Loucy (cell line): ENCODE results near the gene TP63.

ENCODE experiments used
- H2AFZ ChIP-seq: fragments of 200-600 bp; sonication (generic); 2 replicates; pipeline ENCODE4 v1.6.0; 2016; ENCODE audit warnings: antibody characterized with exemption, mild to moderate bottlenecking, low read length, moderate library complexity
- H3F3A ChIP-seq: fragments of 200-600 bp; 2 replicates; pipeline ENCODE4 v1.6.0; 2016; ENCODE audit warnings: antibody characterized with exemption, low read depth, mild to moderate bottlenecking
- H3K27me3 ChIP-seq: fragments of 200-600 bp; sonication (generic); 2 replicates; pipeline ENCODE4 v1.6.1; 2014; ENCODE audit warnings: low read length, mild to moderate bottlenecking; ENCODE audit not compliant: insufficient read depth, poor library complexity, severe bottlenecking
- H3K36me3 ChIP-seq: fragments of 200-600 bp; sonication (generic); 2 replicates; pipeline ENCODE4 v1.6.1; 2016; ENCODE audit warnings: low read length; ENCODE audit not compliant: insufficient read depth
- H3K4me1 ChIP-seq: fragments of 200-600 bp; sonication (generic); 2 replicates; pipeline ENCODE4 v1.5.1; 2014; ENCODE audit warnings: low read length, mild to moderate bottlenecking; ENCODE audit not compliant: insufficient read depth, poor library complexity, severe bottlenecking
- H3K4me2 ChIP-seq: fragments of 200-600 bp; sonication (generic); 2 replicates; pipeline ENCODE4 v1.6.0; 2014; ENCODE audit warnings: antibody characterized with exemption, low read length, low read depth, mild to moderate bottlenecking; ENCODE audit not compliant: poor library complexity, severe bottlenecking
- H3K4me3 ChIP-seq: fragments of 200-600 bp; sonication (generic); 2 replicates; pipeline ENCODE4 v1.5.1; 2014; ENCODE audit warnings: low read length, mild to moderate bottlenecking, mixed read lengths; ENCODE audit not compliant: poor library complexity, severe bottlenecking
- H3K79me2 ChIP-seq: fragments of 200-600 bp; sonication (generic); 2 replicates; pipeline ENCODE4 v1.6.1; 2014; ENCODE audit warnings: low read length; ENCODE audit not compliant: insufficient read depth
- H3K9ac ChIP-seq: fragments of 200-600 bp; sonication (generic); 2 replicates; pipeline ENCODE4 v1.6.0; 2014; ENCODE audit warnings: mild to moderate bottlenecking, low read depth, low read length, moderate library complexity; ENCODE audit not compliant: poor library complexity, severe bottlenecking
- H3K9me2 ChIP-seq: fragments of 200-600 bp; sonication (generic); replicated peaks from 2 replicates; pipeline ENCODE4 v1.6.1; 2016; ENCODE audit warnings: low read depth, low read length, mixed read lengths
- H3K9me3 ChIP-seq: fragments of 200-600 bp; sonication (generic); 2 replicates; pipeline ENCODE4 v1.6.1; 2014; ENCODE audit warnings: mild to moderate bottlenecking, antibody characterized with exemption, low read length, low read depth; ENCODE audit not compliant: insufficient read depth
- H4K20me1 ChIP-seq: fragments of 200-600 bp; sonication (generic); 2 replicates; pipeline ENCODE4 v1.6.0; 2014; ENCODE audit warnings: antibody characterized with exemption, low read length, mild to moderate bottlenecking; ENCODE audit not compliant: insufficient read depth, poor library complexity, severe bottlenecking
- EZH2phosphoT487 ChIP-seq: fragments of 200-600 bp; IDR thresholded peaks from 2 replicates; pipeline ENCODE4 v1.6.1; 2018; ENCODE audit warnings: antibody characterized with exemption, mild to moderate bottlenecking, moderate library complexity, borderline replicate concordance
- TF ChIP-seq, protein P1 (sequence below): fragments of 200-600 bp; sonication (generic); conservative IDR thresholded peaks from 2 replicates; pipeline ENCODE4 v1.5.1; 2014; ENCODE audit warnings: mild to moderate bottlenecking, antibody characterized with exemption, low read length

Gene TP63

DNA sequence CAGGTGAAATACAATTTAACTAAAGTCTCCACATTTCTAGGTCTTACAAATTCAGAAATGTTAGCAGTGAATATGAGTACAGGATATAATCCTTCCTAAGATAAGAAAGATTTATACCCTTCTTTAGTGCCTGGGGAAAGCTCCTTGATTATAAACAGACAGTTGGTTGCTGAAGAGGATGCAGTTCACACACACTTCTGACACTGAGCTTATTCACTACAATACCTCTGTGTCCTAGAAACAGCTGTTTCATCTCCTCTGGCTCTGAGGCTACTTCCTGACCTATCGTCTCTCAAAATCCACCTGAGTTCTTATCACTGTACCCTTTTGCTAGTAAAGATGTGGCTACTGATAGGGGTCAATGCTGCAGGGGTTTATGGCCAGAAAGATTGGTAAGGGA, 57.1 kb downstream of the TP63 start:
- H2AFZ ChIP-seq: peak overlapping the region; percentile 57
- no peaks in the 10 kb centered on the region for H3K36me3 ChIP-seq
- no peaks in the 10 kb centered on the region for H3K79me2 ChIP-seq
- no peaks in the 10 kb centered on the region for H3K9me3 ChIP-seq
- H3K4me2 ChIP-seq: peak overlapping the region; percentile 81
- peak overlapping the region; percentile 65 for H3K4me3 ChIP-seq
- TF ChIP-seq EZH2phosphoT487: no peak
- TF ChIP-seq, protein P1, sequence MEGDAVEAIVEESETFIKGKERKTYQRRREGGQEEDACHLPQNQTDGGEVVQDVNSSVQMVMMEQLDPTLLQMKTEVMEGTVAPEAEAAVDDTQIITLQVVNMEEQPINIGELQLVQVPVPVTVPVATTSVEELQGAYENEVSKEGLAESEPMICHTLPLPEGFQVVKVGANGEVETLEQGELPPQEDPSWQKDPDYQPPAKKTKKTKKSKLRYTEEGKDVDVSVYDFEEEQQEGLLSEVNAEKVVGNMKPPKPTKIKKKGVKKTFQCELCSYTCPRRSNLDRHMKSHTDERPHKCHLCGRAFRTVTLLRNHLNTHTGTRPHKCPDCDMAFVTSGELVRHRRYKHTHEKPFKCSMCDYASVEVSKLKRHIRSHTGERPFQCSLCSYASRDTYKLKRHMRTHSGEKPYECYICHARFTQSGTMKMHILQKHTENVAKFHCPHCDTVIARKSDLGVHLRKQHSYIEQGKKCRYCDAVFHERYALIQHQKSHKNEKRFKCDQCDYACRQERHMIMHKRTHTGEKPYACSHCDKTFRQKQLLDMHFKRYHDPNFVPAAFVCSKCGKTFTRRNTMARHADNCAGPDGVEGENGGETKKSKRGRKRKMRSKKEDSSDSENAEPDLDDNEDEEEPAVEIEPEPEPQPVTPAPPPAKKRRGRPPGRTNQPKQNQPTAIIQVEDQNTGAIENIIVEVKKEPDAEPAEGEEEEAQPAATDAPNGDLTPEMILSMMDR: no peak
- H3K4me1 ChIP-seq: peaks cover 63% of the 10 kb centered on the region
- H4K20me1 ChIP-seq: no peaks in the 10 kb centered on the region
- peaks cover 18% of the 10 kb centered on the region for H3F3A ChIP-seq
- peak overlapping the region; percentile 27 for H3K9ac ChIP-seq
- H3K27me3 ChIP-seq: no peaks in the 10 kb centered on the region
- no peaks in the 10 kb centered on the region for H3K9me2 ChIP-seq

DNA sequence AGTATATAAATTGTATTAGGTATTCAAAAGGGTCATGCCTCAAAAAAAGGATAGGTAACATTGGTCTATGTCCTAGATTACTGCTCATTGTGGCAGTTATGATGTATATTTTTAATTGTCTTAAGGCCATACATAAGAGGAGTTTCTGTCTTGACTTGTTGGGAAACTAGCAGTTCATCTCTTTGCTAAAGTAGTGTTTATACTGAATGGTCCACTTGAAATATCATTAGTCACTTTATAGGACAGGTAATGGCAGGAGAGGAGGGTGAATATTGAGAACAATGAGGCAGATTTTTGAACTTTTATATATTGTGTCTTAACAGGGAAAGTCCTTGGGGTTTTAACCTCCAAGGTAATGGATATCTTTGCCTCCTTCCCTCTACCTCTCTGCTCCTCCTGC, 58.4 kb downstream of the TP63 start:
- Histone ChIP-seq H3K4me1 (peaks cover 52% of the 10 kb centered on the region), H3K9ac (no peak overlapping the region), H2AFZ (no peak overlapping the region), H3K4me2 (no peak overlapping the region), H3F3A (peaks cover 18% of the 10 kb centered on the region), H3K27me3 (no peaks in the 10 kb centered on the region), H3K36me3 (no peaks in the 10 kb centered on the region), H3K9me2 (no peaks in the 10 kb centered on the region), H3K9me3 (no peaks in the 10 kb centered on the region), H3K79me2 (no peaks in the 10 kb centered on the region), H4K20me1 (no peaks in the 10 kb centered on the region), H3K4me3 (no peak overlapping the region)
- TF ChIP-seq, protein P1: no peak
- TF ChIP-seq EZH2phosphoT487: no peak

DNA sequence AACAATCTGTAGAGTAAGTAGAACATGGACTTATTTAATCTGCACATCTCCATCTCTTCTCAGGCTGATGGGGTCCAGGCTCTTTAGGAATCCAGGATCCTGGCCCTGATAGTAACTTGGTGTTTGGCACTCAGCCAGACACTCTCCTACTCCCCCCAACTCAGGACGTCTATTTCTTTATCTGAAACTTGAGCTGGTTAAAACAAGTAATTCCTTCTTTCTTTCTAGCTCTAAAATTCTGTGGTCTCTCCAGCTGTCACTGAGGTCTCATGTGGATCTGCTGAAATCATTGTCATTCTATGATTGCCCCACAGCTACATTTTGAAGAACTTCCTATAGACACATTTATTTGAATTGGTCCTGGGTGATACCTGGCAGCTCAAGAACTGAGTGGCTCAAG, 59.0 kb downstream of the TP63 start:
- H3K4me3 ChIP-seq: no peak overlapping the region
- peaks cover 47% of the 10 kb centered on the region for H3K4me1 ChIP-seq
- H3K36me3 ChIP-seq: no peaks in the 10 kb centered on the region
- no peak overlapping the region for H3K4me2 ChIP-seq
- no peaks in the 10 kb centered on the region for H3K9me3 ChIP-seq
- peaks cover 18% of the 10 kb centered on the region for H3F3A ChIP-seq
- H3K27me3 ChIP-seq: no peaks in the 10 kb centered on the region
- H4K20me1 ChIP-seq: no peaks in the 10 kb centered on the region
- no peak overlapping the region for H3K9ac ChIP-seq
- no peaks in the 10 kb centered on the region for H3K9me2 ChIP-seq
- H2AFZ ChIP-seq: no peak overlapping the region
- H3K79me2 ChIP-seq: no peaks in the 10 kb centered on the region
- no peak for TF ChIP-seq EZH2phosphoT487
- TF ChIP-seq, protein P1: no peak
